Fibroblast of skin of right biceps (primary cell): ENCODE results near the gene MED13.

ENCODE experiments used
- DNase-seq: peaks from one replicate; pipeline ENCODE4 v3.0.0-alpha.2; 2013

MED13 gene

GRCh38 chr17:62064791-62065563, at the start of gene MED13:
Gene MED13 (minus strand): TSS chr17:62065278. CDS start chr17:62065205, 73 bp downstream.
- peak; percentile 43 for DNase-seq

- no peak for DNase-seq
These were observed 47.2 kb upstream of the MED13 start for GRCh38 chr17:62112229-62112628.

DNA sequence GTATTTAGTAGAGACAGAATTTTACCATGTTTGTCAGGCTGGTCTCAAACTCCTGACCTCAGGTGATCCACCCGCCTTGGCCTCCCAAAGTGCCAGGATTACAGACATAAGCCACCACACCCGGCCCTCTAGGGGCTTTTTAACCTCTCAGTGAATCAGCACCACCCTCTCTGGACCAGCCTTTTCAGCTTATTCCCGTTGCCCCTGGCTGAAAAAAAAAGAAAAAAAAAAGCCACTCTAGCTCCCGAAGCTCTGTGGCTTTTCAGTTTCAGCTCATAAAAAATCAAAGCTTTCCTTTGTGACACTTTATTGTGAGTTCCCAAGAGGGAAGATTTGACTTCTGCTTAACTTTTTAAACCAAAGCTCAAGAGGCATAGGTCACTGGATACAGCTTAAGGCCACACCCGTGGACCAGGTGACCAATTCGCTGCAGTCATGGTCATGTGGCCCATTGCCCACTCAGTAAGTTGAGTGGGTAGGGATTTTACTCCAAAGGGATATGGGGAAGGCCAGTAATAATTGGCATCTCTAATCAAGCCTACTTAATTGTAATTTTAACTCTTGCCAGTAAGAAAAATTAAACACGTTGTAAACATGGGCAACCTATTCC, 46.6 kb upstream of the MED13 start:
- DNase-seq = no peak

DNA sequence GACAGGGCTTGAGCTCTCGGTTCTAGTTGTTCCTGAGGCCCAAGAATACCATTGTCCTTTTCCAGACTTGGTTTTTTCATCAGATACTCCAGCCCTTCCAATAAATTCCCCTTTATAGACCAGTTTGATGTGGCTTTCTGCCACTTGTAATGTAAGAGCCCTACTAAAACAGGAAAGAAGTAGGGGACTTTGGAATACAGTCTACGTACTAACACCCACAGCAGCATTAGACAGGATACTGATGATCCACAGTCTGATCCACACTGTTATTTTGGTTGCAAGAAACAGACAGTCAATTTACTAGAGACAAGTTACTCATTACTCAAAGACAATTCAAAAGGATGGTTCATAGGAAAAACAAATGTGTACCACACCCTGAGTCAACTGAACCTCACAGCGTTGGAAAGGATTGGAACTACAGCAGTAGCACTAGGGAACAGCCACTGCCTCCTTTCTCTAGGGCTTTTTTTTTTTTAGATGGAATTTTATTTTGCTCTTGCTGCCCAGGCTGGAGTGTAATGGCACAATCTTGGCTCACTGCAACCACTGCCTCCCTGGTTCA, 45.9 kb upstream of the MED13 start:
- no peak for DNase-seq

DNA sequence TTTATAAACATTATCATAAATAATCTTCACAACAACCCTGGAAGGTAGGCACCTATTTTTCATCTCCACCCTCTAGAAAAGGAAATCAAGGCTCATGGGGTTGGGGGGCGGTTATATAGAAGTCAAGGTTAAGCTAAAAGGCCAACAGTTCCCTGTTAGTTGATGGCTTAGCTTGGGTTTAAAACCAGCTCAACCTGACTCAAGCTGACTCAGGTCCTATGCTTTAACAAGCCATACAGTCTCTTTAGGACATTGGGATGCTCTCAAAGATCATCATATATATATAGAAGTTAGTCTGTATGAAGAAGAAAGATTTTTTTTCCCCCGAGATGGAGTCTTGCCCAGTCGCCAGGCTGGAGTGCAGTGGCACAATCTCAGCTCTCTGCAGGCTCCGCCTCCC, 44.8 kb upstream of the MED13 start:
- no peak for DNase-seq

DNA sequence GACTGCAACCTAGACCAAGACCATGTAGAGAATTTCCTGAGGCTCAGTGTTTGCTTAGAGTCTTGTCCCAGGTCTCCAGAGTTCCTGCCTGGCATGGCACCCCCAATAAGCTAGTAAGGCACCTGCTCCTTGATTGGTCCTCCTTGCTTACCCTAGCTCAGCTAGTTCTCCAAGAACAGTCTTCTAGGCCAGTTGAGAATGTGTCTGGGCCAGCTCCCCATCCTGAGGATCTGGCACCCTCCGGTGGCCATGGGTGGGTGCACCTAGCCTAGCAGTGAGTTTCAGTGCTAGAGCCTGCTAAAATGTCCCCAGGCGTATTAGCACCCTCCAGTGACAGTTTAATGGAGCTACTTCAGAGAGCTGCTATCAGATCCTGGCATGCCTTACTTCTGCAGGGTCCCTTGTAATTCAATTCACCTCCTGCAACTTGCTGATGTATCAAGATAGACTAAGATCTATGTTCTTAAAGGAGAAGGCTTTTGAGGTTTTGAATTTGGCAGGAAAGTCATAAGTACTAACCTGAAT, 44.4 kb upstream of the MED13 start:
- DNase-seq = peak; percentile 66

DNA sequence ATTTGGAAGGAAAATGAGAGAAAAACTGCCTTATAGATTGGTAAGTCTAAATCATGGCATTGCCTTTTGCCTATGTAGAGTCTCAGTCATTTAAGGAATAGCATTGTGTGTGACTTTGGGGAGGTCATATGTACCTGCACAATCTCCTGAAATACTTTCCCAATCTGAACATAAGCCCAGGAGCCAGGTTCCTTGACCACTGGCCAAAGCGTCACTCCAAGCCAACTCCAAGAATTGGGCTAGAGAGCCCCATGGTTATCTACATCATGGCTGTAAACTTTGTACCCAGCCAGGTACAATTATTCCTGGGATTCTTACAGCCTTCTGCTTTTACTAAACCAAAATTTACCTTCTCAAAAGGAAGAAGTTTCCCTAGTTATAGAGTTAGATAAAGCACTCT, 40.8 kb upstream of the MED13 start:
- no peak for DNase-seq

GRCh38 chr17:62105357-62105756, 40.3 kb upstream of the MED13 start:
- no peak for DNase-seq

GRCh38 chr17:62101515-62101914, 36.4 kb upstream of the MED13 start:
- no peak for DNase-seq

DNA sequence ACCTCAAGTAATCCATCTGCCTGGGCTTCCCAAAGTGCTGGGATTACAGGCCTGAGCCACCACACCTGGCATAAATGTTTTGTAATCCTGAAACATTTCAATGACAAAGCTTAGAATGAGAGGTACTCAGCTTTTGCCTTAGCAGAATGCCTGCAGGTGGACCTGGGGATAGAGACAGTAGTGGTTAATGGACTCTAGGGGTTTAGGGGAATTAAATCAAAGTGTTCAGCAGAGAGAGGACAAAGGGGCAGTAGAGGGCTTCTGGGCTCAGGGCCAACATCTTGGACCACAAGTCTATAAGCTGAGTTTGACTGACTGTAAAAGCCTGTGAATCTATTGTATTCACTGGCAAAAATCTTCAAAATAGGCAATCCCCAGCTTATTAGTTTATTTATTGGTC, 36.0 kb upstream of the MED13 start:
- no peak for DNase-seq

- DNase-seq = no peak
These were observed 35.0 kb upstream of the MED13 start for GRCh38 chr17:62100055-62100454.

DNA sequence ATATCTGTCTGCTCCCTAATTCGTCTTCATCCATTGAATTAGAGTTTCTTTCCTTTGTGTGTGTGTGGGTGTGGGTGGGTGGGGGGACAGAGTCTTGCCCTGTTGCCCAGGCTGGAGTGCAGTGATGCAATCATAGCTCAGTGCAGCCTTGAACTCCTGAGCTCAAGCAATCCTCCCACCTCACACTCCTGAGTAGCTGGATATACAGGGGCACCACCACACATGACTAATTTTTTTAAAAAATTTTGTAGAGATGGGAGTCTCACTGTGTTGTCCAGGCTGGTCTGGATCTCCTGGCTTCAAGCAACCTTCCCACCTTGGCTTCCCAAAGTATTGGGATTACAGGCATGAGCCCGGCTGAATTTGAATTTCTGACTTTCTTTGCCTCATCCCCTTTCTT, 34.5 kb upstream of the MED13 start:
- no peak for DNase-seq

DNA sequence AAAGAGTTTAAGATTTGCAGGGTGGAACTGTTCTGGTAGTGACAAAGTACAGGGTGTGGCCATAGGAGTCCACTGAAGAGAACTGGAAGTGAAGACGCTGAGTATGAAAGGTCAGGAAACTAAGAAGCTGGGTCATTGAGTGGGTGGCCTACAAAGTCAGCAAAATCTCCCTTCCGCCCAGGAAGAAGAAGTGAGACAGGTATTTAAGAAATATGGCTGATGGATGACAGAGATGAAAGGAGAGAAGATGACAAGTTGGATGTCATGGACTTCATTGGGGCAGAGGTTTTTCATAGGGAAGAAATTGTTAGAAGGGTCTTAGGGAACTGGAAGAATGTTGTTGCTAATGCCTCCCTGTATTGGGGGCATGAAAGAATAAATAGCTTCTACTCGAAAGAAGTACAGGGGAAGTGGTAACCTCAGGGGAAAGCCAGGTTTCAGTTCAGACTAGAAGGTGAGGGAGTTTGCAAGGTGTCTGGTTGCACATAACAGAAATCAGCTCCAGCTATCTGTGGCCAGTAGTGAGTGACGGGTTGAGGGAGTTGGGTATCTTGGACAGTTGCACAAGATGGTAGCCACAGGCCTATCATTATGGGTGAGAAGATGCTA, 33.6 kb upstream of the MED13 start:
- no peak for DNase-seq

DNA sequence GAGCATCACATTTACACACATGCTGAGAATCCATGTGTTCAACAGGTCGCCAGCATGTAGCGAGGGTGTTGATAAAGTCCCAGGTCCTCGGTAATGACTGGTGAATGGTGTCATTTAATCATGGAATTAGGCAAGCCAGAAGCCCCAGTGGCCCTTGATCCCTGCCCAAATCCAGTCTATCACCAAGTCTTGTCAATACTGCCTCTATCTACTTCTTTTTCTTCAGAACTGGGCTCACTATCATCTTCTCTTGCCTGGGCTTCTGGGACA, 31.3 kb upstream of the MED13 start:
- DNase-seq = no peak

- DNase-seq = no peak
These were observed 29.1 kb upstream of the MED13 start for GRCh38 chr17:62094175-62094574.

DNA sequence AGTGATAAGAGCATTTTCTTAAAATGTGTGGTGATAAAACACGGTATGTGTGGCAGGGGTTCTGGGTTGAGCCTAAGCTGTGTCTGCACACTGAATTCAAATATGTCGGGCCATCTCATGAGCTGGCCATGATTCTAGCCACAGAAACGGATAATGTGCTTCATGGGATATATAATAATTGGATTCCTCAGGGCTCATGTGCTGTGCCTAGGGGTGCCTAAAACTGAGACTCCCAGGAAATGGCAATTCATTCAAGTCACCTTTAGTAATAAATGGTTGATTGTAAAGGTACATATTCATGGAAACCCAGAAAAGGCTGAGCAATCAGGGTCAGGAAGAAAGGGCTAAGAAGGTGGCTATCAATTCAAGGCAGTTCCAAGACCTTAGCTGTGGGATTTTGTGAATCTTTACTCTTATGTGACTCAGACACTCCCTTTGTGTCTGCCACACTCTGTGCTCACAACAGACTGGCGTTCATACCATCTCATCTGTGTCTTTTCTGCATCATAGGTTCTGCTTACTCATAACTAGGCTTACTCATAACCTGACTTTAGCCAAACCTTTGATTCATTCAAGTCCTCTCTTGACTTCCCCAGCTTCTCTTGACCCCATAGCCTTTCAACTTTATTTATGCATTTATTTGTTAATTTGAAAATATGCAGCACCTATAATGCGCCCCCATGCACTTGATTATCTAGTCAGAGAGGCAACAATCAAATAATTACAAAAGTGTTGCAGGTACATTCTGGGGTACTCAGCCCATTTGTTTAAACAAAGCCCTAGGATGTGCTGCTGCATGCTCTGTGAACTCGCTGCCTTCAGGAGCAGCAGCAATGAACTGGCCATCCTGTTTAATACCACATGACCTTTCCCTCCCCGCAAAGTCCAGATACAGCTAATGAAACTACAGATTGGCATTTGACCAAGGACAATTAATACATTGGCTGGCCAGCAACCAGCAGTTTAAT, 28.4 kb upstream of the MED13 start:
- peak; percentile 89 for DNase-seq

- no peak for DNase-seq
These were observed 27.7 kb upstream of the MED13 start for GRCh38 chr17:62092784-62093183.

DNA sequence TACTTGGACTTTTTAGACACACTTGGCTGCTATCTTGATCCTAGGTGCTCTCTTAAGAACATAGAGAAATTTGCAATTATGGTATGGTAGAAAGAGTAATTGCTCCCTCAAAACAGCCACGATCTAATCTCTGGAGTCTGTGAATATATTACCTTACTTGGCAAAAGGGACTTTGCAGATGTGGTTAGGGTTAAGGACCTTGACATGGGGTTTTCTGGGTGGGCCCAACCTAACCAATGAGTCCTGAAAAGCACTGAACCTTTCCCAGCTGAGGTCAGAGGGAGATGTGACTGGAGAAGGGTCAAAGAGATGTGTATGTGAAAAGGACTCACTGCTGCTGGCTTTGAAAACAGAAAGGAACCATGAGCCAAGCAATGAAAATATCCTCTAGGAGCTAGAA, 26.7 kb upstream of the MED13 start:
- no peak for DNase-seq

GRCh38 chr17:62090868-62091267, 25.8 kb upstream of the MED13 start:
- no peak for DNase-seq

DNA sequence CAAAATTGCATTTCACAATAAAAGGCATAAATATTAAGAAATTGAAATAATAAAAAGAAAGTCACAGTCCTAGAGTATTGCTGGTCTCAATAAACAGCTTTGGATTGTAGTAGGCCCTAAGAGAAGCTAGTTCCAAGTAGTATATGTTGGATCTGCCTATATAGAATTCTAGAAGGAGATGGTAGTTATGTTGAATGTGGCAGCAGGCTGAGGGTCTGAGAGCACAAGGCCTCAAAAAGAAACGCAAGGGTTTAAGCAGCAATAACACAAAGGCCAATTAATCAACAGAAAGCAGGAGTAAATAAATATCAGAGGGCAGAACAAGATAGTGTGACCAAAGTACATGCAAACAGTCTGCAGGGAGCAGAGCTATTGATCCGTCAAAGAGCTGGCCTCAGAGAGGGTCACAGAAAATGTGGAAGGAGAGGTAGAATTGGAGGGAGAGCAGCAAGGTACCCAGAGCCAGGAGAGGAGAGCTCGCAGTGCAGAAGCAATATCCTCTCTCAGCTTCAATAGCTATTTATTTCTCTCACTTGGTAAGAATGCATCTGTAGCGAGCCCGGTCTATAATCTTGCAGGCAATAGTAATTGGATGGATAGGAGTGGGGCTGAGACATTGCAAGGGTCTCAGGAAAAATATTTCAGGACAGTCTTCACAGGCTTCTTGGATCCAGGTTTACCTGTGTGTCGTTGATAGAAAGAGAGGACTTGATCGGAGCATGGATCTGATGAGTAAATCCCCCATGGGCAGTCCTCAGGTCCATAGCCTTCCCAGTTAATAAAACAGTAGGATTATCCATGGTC, 25.1 kb upstream of the MED13 start:
- no peak for DNase-seq

DNA sequence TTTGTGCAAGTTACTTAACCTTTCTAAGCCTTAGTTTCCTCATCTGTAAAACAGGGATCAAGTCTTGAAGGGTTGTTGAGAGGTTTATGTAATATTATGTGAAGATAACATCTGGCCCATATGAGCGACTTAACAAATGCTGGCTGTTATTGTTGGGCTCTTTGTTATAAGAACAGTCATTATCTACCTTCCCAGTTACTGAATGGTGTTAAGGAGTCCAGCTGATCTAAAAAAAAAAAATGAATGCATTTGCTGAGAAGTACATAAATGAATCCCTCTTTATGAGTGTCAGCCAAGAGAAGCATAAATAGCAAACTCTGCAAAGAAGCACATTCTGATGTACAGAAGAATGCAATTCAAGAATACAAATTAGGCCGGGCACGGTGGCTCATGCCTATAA, 24.3 kb upstream of the MED13 start:
- no peak for DNase-seq

DNA sequence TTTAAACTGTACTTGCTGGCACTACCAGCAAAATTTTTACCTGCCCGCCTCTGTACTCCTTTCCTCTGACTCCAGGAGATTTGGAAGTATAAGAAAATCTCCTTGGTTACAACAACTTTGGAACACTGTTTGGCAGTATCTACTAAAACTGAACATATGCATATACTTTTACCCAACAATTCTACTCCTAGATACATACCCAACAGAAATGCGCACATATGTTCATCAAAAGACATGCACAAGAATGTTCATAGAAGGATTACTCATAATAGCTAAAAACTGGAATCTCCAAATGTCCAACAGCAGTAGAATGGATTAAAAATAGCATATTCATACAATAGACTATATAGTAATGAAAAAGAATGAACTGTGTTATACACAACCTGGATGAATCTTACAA, 21.7 kb upstream of the MED13 start:
- DNase-seq = no peak
